ENCODE measurements around the gene SLC34A1.

DNA sequence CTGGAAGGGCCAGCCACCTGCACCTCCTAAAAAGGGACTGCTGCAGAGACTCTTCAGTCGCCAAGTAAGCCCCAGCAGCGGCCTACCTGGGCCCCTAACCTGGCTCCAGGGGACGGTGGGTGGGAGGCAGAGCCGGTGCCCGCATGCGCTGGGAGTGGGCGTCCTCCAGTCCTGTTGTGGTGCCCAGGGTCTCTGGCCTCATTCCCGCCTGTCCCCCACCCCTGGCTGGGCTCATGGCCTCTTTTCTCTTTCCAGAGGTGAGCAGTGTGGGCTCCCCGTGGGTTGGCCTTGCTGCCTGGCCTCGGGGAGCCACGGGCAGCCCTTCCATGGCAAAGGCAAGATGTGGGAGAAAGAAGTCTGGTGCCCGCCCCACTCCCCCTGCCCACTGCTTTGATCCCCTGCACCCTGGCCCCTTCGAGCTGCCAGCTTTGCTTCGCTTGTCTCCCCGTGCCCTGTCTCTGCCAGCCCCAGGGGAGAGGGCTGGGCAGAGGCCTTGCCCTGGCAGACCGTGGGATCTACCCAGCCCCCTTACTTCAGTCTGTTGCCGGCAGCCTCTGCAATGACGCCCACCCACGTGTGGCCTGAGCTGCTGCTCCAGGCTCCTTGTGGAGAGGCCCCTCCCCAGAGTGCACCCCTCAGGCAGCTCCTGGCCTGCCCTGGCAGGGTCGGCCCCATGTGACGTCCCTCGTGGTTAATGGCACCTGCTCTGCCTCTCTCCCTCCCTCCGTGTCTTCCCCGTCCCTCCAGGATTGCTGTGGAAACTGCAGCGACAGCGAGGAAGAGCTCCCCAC lies 57.0 kb downstream of the SLC34A1 start:
- TF ChIP-seq, protein P1, sequence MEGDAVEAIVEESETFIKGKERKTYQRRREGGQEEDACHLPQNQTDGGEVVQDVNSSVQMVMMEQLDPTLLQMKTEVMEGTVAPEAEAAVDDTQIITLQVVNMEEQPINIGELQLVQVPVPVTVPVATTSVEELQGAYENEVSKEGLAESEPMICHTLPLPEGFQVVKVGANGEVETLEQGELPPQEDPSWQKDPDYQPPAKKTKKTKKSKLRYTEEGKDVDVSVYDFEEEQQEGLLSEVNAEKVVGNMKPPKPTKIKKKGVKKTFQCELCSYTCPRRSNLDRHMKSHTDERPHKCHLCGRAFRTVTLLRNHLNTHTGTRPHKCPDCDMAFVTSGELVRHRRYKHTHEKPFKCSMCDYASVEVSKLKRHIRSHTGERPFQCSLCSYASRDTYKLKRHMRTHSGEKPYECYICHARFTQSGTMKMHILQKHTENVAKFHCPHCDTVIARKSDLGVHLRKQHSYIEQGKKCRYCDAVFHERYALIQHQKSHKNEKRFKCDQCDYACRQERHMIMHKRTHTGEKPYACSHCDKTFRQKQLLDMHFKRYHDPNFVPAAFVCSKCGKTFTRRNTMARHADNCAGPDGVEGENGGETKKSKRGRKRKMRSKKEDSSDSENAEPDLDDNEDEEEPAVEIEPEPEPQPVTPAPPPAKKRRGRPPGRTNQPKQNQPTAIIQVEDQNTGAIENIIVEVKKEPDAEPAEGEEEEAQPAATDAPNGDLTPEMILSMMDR (IDR thresholded peaks at IDR 0.05): no peak
- TF ChIP-seq POLR2A (IDR thresholded peaks at IDR 0.05): no peak

Data from thyroid gland (tissue), 4 donors.